HG03095 (cell line): Measurements from ENCODE around the gene PAFAH1B1.
"Not testable (repeated sequence)": the region's sequence is repeated elsewhere in the genome, so short reads cannot be mapped to it uniquely, and the experiment has no call there.

Experiments used
- ATAC-seq: cut with Tn5 transposase; IDR thresholded peaks from one replicate; pipeline ENCODE4 v1.9.1; 2021; ENCODE audit warnings: moderate library complexity; ENCODE audit not compliant: unreplicated experiment

The PAFAH1B1 gene

DNA sequence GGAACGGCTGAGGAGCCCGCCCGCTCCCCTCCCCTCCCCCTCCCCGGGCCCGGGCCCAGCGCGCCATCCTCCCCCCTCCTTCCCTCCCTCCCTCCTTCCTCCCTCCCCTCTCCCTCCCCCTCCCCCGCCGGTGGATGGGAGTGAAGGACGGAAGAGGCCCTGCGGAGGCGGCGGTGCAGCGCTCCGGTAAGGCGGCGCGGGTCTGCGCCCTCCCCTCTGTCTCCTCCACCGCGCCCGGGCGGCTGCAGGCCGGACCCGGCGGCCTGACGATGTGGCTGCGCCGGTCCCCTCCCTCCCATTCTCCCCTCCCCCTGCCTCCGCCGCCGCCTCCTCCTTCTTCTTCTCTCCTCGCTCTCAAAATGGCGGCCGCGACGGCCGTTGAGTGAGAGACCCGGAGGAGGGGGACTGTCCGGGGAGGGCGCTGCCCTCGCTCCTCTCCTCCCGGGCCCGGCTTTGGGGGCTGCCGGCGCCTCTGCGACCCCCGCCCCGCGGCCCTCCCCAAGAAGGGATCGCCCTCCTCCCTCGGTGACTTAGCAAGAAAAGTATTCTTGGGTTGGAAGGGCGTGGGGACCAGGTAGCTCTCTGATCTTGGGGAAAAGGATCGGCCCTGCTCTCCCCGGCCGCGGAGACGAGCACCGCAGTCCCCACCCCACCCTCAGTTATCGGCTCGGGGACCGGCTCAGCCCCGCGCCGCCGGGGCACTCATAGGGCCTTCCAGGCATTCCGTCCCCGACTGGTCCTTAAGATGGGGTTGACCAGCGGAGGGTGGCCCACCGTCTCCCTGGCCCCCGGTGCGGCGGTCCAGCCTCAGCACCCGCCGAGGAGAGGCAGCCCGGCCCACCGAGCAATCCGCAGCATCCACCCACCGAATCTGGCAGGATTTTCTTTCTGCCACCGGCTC, 617 bp downstream of the PAFAH1B1 start:
- peak; percentile 42 for ATAC-seq

DNA sequence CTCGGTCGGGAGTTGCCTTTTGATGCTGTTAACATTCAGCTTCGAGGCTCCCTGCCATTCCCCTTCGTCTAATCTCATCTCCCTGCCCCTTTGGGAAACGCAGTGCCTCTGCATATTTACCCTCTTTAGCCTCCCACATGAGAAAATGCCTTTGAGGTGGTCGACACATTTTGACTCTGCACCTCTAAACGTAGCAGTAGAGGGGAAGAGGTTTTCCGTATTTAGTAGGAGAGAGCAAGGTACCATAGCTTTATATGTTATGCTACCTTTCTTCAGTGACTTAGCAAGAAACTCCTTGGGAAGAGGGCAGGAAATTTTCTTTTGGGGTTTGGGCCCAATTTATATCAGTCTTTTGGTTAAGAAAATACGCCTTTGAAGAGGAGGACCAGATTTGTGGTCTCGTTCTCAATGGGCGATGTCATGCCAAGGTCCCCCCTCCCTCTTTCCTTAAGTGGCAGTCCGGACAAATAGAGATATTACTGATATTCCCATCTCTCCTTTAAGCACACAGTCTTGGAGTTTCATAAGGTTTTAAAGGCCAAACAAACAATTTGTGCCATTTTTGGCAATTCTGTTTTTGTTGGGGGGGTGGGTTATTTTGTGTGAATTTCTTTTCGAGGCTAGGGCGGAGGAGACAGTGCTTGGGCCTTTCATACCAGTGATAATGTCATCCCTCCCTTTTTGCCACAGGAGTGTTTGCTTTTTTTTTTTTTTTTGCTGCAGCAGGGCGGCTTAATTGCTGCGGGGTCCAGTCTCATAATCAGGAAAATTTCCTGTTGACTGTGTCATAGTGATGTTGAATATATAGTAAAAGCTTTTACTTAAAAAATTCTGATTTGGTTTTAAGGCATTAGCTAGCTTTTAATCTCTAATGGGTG, 1.5 kb downstream of the PAFAH1B1 start:
- no peak for ATAC-seq

DNA sequence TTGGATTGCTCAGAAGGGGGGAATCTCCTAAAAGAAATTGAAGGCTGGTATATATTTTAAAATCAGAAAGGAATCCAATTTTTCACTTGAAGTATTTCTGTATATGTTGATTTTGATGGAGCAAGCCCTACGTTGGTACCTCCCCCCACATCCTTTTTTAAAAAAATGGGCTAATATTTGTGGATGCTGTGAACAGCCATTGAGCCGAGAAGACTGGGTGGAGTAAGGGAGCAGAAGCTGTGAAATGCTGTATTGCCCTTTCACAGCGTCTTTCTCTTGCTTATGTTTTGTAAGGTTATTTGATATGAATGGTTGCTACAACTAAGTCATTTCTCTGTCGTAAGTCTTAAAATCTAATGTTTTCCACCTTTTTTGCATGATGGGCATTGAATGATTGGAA, 2.3 kb downstream of the PAFAH1B1 start:
- ATAC-seq = no peak

DNA sequence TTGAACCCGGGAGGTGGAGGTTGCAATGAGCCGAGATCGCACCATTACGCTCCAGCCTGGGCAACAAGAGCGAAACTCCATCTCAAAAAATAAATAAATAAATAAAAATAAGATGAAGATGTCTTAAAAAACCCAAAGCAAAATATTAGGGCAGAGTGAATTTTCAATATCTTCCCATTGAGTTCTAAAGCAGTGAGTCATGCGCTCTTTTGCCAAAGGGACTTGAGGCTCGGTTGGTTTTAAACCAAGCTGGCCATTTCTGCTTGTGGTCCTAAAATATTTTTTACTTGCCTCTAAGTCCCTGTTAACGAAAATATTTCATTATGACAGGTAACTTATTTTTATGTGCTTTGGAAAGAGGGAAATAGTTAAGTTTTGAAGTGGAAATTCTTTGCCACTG, 4.7 kb downstream of the PAFAH1B1 start:
- ATAC-seq = no peak

DNA sequence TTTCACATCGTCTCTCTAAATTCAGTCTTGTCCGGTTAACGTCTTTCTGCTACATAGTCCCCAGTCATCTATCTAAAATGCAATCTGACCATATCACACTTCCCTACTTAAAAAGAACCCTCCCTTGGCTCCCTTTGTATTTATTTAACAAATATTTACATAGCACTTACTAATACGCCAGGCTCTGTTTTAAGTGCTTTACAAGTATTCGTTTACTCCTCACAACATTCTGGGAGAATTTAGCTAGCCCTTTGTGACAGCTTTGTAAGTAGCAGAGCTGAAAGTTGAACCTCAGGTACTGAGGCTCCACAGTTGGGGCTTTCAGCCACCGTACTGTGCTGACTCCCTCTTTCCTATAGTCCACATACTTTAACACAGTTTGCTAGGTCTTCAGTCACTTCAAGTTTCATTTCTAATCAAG, 9.2 kb downstream of the PAFAH1B1 start:
- no peak for ATAC-seq

DNA sequence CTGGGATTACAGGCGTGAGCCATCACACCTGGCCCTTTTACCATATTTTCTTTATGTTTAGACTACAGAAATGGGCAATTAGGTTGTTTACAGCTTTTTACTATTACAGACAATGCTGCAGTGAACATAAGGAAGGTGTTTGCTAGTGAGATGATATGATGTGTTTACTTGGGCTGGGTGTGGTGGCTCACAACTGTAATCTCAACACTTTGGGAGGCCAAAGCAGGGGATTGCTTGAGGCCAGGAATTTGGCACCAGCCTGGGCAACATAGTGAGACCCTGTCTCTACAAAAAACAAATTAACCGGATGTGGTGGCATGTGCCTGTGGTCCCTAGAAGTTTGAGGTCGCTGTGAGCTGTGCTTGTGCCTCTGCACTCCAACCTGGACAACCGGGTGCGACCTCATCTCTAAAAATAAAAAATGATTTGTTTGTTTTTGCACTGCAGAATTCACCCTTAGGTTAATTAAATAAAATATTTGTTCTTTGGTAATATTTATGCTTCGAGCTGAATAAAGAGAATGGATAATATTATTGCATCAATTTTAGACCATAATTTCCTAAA, 15.0 kb downstream of the PAFAH1B1 start:
- ATAC-seq = no peak

DNA sequence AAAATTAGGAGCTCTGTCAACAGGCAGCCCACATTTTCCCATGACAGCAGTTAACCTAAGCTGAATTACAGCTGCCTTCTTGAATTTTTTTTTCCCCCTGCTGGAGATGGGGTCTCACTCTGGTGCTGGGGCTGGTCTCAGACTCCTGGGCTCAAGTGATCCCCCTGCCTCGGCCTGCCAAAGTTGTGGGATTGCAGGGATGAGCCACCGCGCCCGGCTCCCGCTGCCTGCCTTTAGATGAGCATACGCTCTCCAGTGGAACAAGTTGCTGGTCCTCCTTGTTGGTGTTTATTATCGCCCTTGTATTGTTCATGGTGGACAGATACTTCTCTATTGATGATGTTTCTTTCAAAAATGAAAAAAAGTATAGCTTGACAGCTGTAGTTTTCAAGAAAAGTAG, 15.6 kb downstream of the PAFAH1B1 start:
- no peak for ATAC-seq

DNA sequence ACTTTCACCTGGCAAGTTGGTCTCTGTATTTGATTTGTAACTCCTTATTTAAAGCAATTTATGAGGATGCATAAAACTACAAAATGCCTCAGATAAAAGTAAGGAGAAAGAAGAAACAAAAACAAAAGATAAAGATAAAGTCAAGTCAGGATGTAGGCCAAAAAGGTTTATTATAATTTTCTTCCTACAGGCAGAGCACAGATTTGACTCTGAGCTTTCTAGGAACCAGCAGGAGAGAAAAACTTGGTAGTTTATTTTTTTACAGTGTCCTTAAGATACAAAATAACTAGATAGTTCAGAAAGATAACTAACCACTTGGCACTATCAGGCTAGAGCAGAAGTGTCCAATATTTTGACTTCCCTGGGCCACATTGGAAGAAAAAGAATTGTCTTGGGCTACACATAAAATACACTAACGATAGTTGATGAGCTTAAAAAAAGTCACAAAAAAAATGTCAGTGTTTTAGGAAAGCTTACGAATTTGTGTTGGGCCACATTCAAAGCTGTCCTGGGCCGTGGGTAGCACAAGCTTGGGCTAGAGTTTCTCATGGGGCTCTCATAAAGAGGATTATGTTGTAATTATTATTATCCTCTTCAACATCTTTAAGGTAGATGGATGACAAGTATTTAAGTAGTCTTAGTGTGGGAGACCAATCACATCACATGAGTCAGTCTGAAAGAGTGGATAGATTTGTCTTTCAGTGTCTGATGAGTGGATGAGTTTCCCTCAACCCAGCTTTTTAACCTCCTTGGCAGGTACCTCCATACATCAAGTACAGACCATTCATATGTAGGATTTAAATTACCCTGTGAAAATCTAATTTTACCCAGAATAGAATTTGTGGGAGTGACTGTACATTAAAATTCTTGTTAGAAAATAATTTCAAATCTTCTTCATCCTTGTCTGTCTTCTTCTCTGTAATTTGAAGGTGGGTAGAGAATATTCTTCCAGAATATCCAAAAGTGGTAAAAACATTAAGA, 17.0 kb downstream of the PAFAH1B1 start:
- no peak for ATAC-seq

DNA sequence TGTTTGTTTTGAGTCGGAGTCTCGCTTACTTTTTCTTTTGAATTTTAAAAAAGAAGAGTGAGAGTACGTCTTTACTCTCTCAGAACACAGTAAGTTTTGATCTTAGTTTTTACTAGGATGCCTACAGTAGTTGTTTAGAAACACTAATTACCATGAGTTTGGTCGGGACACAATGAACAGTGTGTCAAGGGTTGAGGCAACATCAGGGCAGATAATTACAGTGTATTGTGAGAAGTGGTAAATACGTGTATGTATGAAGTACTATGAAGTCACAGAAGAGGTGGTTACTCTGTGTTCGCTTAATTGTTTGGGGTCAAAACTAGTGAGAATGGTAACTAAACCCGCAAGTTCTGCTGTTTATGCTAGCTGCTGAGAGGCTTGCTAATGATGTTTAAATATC, 18.2 kb downstream of the PAFAH1B1 start:
- ATAC-seq = no peak

DNA sequence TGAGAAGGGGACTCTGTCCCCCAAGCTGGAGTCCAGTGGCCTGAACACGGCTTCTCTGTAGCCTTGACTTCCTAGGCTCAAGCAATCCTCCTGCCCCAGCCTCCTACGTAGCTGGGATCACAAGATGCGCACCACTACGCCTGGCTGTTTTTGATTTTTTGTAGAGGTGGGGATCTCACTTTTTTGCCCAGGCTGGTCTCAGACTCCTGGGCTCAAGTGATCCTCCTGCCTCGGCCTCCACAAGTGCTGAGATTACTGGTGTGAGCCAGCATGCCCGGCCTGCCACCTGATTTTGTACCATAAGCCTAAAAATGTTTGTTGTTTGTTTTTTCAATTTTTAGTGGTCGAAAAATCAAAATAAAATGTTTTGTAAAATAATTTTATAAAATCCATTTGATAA, 19.2 kb downstream of the PAFAH1B1 start:
- no peak for ATAC-seq

DNA sequence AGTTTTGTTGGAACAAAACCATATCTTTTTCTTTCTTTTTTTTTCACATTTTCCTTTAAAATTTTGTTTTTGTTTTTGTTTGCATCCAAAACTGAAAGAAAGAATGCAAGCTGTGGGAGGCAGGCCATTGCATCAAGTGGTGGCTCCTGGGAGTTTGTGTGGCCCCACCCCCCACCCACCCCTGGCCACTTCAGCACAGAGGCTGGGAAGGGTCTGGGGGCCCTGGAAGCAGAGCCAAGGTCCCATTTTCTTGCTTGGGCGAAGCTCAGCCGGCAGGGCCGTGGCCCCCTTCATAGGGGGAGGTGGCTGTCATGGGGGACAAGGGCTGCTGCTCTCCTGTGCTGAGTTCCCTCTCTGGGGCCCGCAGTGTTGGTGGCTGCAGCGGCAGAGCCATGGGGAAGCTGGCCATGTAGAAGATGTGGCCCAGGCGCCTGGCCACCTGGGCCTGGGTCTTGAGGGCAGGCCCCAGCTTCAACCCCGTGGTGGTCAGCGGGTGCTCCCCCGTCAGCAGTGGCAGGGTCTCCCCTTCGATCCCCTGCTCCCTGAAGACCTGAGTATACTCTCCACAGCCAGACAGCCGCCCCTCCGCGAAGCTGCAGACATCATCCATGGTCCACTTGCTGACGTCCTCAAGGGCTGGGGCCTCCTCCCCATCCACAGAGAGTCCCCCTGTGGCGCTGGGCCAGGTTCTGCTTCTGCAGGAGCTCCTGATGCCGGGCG, 19.8 kb downstream of the PAFAH1B1 start:
- no peak for ATAC-seq

DNA sequence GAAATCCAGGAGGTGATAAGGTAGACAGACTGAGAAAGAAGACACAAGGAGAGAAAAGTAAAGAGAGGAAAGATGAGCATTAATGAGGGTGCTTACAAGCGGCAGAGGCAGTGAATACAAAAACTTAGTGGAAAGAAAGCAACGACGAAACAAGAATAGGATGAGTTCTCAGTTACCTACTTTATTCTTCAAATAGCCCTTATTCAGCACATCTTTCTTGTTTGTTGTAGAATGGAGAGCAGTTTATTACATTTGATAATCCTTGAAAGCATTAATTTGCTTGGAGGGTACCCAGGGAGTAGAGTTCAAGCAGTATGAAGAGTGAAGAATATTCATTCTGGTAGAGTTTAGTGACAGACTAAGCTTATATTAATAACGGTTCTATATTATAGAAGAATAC, 22.4 kb downstream of the PAFAH1B1 start:
- ATAC-seq = no peak

DNA sequence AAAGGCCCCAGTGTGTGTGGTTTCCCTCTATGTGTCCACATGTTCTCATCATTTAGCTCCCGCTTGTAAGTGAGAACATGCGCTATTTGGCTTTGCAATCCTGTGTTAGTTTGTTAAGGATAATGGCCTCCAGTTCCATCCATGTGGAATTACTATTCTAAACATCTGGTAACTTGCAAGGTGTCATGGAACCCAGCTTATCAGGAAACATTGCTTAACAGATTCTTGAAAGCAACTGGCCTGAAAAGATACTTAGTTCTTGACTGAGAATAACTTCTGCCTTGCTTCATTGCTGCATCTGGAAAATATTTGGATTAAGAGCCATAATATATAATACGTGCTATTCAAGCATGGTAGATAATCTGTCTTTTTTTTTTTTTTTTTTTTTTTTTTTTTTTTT, 27.8 kb downstream of the PAFAH1B1 start:
- ATAC-seq = no peak

DNA sequence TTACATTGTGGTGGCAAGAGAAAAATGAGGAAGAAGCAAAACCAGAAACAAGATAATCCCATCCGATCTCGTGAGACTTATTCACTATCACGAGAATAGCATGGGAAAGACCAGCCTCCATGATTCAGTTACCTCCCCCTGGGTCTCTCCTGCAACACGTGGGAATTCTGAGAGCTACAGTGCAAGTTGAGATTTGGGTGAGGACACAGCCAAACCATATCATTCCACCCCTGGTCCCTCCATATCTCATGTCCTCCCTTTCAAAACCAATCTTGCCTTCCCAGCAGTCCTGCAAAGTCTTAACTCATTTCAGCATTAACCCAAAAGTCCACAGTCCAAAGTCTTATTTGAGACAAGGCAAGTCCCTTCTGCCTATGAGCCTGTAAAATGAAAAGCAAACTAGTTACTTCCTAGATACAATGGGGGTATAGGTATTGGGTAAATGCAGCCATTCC, 28.5 kb downstream of the PAFAH1B1 start:
- not testable (repeated sequence) for ATAC-seq

DNA sequence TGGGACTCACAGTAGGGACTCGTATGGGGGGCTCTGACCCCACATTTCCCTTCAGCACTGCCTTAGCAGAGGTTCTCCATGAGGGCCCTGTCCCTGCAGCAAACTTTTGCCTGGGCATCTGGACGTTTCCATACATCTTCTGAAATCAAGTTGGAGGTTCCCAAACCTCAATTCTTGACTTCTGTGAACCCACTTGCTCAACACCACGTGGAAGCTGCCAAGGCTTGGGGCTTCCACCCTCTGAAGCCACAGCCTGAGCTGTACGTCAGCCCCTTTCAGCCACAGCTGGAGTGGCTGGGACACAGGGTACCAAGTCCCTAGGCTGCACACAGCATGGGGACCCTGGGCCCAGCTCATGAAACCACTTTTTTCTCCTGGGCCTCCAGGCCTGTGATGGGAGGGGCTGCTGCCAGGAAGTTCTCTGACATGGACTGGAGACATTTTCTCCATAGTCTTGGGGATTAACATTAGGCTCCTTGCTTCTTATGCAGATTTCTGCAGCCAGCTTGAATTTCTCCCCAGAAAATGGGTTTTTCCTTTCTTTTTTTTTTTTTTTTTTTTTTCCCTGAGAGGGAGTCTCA, 29.4 kb downstream of the PAFAH1B1 start:
- not testable (repeated sequence) for ATAC-seq

DNA sequence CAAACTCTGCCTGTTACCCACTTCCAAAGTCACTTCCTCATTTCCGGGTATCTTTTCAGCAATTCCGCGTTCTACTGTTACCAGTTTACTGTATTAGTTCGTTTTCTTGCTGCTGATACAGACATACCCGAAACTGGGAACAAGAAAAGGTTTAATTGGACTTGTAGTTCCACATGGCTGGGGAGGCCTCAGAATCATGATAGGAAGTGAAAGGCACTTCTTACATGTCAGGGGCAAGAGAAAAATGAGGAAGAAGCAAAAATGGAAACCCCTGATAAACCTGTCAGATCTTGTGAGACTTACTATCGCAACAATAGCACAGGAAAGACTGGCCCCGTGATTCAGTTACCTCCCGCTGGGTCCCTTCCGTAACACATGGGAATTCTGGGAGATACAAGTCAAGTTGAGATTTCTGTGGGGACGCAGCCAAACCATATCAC, 30.9 kb downstream of the PAFAH1B1 start:
- no peak for ATAC-seq

DNA sequence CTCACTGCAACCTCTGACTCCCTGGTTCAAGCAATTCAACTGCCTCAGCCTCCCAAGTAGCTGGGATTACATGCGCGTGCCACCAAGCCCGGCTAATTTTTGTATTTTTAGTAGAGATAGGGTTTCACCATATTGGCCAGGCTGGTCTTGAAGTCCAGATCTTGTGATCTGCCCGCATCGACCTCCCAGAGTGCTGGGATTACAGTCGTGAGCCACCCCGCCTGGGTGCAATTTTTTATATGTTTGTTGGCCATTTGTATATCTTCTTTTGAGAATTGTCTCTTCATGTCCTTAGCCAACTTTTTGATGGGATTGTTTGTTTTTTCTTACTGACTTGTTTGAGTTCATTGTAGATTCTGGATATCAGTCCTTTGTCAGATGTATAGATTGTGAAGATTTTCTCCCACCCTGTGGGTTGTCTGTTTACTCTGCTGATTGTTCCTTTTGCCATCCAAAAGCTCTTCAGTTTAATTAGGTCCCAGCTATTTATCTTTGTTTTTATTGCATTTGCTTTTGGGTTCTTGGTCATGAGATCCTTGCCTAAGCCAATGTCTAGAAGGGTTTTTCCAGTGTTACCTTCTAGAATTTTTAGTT, 33.3 kb downstream of the PAFAH1B1 start:
- ATAC-seq = not testable (repeated sequence)

DNA sequence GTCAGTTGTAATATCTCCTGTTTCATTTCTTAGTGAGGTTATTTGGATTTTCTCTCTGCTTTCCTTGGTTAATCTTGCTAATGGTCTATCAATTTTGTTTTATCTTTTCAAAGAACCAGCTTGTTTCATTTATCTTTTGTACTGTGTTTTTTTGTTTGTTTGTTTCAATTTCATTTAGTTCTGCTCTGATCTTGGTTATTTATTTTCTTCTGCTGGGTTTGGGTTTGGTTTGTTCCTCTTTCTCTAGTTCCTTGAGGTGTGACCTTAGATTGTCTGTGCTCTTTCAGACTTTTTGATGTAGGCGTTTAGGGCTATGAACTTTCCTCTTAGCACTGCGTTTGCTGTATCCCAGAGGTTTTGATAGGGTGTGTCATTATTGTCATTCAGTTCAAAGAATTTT, 35.5 kb downstream of the PAFAH1B1 start:
- not testable (repeated sequence) for ATAC-seq

DNA sequence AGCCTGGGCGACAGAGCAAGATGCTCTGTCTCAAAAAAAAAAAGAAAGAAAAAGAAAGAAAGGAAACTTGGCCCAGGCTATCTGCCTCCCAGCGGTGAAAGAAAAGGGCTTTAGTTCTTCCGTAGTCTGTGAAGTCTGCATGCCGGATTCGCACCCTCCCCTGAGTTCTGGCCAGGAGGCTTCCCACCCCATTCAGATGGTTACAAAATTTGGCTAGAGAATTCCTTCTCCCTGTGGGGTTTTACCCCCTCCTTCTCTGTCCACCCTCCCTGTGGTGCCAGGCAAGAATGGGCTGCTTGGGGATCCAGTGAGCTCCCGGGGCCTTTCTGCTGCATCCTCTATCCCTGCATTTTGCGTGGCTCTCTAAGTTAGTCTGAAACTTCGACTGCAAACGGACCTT, 37.8 kb downstream of the PAFAH1B1 start:
- no peak for ATAC-seq
